Mammary epithelial cell (primary cell): ENCODE measurements around the gene BTRC.

ENCODE experiments used
- EZH2 ChIP-seq: IDR thresholded peaks from 2 replicates; pipeline ENCODE4 v1.6.1; 2012; ENCODE audit warnings: low read length, inconsistent platforms, borderline replicate concordance
- TF ChIP-seq, protein P1 (sequence below), 2 donors: IDR thresholded peaks in 1 of 2; conservative IDR thresholded peaks in 1 of 2; 2 replicates each; pipeline ENCODE4 v1.5.1; 2011 to 2012; ENCODE audit warnings: inconsistent platforms in 2 of 2, low read length in 2 of 2, mild to moderate bottlenecking in 2 of 2, control low read depth in 1 of 2, low read depth in 1 of 2; ENCODE audit not compliant: insufficient read depth in 1 of 2; ENCODE audit errors: extremely low read depth in 1 of 2

DNA sequence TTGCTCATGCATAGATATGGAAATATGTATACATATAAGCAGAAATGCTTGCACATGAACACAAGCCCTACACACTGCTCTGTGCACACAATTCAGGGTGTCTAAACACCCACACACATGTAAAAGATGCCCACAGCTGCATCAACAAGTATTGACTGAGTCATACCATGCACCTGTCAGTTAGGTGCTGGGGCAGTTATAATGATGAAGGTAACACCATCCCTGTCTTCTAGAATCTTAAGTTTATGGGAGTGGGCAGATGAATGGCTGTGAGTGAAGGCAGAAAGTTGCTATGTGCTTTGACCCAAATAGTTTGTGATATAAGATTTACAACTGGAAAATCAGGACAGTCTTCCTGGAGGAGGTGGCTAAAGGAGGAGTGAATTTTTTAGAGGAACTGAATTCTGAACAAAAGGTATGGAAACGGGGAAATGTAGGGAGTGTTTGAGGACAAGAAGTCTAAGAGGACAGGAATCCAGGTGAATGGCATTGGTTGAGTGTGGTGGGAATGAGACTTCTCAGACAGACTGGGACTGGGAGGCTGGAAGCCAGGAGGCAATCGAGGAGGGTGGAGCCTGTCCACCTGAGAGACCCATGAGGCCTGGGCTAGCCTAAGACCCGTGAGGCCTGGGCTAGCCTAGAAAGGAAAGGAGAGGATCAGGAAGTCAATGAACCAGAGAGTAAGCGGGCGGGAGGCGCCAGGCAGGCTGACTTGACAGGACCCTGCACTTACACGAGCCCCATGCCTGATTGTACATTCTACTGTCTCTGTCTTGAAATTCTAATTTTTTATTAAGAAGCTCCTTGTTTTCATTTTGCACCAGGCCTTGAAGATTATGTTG lies 213.4 kb downstream of the BTRC start:
- TF ChIP-seq, protein P1, sequence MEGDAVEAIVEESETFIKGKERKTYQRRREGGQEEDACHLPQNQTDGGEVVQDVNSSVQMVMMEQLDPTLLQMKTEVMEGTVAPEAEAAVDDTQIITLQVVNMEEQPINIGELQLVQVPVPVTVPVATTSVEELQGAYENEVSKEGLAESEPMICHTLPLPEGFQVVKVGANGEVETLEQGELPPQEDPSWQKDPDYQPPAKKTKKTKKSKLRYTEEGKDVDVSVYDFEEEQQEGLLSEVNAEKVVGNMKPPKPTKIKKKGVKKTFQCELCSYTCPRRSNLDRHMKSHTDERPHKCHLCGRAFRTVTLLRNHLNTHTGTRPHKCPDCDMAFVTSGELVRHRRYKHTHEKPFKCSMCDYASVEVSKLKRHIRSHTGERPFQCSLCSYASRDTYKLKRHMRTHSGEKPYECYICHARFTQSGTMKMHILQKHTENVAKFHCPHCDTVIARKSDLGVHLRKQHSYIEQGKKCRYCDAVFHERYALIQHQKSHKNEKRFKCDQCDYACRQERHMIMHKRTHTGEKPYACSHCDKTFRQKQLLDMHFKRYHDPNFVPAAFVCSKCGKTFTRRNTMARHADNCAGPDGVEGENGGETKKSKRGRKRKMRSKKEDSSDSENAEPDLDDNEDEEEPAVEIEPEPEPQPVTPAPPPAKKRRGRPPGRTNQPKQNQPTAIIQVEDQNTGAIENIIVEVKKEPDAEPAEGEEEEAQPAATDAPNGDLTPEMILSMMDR (conservative IDR thresholded peaks at IDR 0.05 in 1 of 2, IDR thresholded peaks at IDR 0.05 in 1 of 2; ENCODE audit: extremely low read depth in 1 of 2, insufficient read depth in 1 of 2, low read depth in 1 of 2, low read length in 2 of 2), result no peak
- no peak for TF ChIP-seq EZH2
